NCI-H2227 treated with DMSO at 0.1 percent for 48 hours (cell line): ENCODE measurements around the gene CDH24.

Experiments used
- DNase-seq: peaks from one replicate; lab custom pipeline; 2025; lab: John Stamatoyannopoulos, UW

Gene CDH24

DNA sequence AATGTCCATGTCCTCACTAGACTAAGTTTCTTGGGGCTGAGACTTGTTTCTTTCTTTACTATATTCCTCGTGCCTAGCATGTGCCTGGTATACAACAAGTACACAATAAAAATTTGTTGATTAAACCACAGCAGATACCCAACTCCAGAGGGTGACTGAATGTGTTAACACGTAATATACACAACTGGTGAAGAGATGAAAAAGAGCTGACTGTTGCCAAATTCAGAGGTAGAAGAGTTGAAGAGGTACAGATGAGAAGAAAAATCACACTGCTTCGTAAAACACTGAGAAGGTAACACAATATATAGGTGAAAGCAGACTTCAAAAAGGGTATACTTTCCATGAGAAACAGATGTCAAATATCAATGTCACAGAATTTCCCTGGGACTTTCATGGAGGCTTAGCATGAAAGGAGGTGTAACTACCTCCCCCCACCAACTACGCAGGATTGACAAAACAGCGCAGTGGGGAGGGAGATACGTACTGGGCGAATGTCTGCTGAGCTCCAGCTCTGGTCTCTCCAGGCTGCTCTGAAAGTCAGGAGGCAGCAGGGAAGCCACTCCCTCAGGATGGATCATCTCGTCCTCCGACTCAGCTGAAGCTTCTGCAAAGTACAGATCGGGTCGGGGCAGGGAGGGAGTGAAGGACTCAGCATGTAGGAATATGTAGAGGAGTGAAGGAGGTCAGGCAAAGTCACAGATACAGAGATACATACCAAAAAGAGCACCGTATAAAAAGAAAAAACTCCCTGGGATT is 32.4 kb upstream of the CDH24 start:
- no peak for DNase-seq

DNA sequence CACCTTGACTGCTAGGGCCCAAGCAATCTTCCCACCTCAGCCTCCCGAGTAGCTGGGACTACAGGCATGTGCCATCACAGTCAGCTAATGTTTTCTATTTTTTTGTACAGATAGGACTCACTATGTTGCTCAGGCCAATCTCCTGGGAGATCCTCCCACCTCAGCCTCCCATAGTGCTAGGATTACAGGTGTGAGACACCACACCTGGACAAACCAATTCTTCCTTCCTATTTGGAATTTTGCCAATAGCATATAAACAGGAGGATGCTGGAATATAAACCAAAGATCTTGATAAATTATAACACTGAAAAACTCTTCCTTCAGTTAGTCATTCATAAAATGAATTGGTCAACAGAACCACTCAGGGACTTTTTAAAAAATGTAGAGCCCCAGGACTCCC is 29.2 kb upstream of the CDH24 start:
- no peak for DNase-seq

DNA sequence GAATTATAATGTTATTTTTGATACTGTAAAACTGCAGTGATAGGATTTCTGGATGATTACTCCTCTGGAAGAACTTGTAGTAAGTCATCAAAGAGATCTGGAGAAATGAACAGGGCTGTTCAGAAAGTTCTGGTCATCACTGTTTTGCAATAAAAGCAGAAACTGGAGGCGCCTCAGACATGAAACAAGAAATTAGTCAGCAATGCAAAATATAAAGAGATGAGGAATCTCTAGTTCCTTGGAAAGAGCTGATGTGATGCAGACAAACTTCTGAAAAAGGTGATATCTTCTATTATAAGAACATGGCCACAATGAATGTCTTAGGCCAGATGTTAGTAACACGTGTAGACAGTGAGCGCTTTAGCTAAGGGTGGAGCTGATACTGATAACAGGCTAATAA is 28.1 kb upstream of the CDH24 start:
- no peak for DNase-seq

DNA sequence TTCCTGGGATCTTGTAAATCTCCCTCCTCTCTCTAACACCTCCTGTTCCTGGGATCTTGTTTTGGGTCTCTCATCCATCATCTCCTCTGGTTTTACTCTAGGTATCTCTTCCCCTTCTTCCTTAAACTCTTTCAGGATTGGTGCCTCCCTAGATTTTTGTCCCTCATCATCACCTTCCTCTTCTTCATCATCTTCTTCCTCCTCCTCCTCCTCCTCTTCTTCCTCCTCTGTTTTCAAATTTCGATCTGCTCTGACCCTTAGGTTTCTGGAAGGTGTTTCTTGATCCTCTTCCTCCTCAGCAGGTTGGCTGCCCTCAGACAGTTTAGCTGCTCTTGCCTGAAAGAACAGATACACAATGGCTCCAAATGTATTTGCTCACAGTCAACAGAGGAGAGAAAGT is 23.2 kb upstream of the CDH24 start:
- DNase-seq, result no peak

DNA sequence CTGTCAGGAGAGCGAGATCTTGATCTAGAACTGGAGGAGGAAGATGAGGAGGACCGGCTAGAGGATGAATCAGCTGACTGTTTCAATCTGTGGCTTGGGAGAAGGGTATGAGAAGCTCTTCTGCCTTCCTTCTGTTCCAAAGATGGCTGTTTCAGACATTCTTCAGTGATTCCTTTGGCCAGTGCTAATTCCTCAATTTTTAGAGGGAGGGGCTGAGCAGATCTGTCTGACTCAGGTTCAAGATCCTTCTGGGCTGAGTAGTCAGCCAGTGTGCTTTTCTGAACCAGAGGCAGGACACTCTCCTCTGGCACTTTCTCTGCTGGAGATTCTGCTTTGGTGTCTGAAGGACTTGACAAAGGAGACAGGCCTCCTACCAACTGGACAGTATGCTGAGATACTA is 22.4 kb upstream of the CDH24 start:
- DNase-seq, result no peak

DNA sequence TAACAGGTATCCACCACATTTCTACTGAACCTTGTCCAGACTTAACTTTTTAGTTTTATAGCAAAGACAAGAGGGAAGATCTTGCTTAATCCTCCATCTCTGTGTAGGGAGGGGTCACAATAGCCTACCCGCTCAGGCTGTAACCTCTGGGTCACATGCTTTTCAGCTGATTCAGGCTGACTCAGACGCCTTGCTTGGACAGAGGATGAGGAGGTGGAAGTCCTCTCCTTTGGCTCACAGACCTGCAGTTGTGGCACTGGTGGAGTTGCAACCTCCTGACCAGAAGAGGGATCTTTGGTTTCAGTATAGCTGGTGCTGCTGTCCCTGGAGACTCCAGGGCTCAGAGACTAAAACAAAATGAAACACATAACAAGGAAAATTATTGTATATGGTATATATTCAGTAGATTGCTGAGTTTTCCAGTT is 21.4 kb upstream of the CDH24 start:
- DNase-seq, result no peak

DNA sequence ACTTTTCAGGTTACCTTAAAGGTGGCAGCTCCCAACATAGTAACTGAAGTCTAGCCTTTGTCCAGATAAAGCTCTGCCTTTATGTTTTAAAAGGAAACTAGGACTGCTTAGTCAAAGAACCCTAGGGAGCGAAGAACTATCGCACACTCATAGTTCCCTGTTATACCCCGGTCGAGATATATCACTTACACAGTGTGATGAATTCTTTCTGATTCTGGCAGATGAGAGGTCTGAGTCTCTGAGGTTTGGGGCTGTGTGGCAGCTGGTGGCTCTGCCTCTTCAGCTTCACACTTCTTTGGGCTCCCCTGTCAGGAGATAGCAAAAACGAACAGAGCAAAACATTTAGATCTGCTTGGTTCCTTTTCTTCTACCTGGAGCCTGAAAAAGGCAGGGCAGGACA is 20.6 kb upstream of the CDH24 start:
- DNase-seq, result no peak

DNA sequence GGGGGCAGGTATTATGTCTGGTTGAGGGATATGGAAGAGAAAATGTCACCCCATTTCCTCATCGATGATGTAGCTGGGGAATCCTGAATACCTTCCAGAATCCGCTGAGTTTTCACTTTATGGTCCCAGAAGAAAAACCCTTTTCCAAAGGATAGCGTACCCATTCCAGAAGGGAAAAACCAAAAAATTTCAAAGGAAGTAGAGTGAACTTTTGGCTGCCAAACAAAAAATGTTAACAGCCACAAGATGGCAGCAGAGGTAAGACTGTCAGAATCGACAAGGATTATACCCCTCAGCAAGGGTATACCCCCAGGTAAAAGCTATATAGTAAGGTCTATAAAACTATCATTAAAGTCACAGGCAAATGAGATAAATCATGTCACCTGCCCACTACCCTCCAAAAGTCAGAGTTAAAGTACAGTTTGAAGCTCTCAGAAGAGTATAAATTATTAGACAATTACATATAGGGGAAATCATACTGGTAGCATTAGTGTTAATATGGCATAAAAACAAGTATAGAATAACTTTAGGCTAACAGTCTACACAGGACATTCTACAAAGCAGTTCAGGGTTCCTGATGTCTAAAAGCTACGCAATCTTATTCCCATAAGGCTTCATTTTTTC is 19.6 kb upstream of the CDH24 start:
- DNase-seq, result no peak

DNA sequence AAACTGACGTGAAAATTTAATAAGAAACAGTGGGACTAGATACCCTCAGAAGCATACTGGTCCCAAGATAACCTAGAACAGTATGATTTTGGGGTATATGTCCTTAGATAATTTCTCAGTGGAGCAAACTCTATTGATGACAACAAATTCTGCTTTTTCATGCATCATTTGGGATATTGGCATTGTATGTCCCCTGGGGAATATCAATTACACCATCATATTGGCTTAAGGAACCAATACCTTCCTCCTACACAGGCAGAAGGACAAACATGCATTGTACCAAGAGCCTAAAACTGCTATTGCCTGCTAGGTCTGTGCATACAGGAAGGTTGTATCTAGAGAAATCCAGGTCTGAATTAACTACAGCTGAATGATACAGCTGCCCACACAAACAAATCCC is 17.6 kb upstream of the CDH24 start:
- DNase-seq, result no peak

DNA sequence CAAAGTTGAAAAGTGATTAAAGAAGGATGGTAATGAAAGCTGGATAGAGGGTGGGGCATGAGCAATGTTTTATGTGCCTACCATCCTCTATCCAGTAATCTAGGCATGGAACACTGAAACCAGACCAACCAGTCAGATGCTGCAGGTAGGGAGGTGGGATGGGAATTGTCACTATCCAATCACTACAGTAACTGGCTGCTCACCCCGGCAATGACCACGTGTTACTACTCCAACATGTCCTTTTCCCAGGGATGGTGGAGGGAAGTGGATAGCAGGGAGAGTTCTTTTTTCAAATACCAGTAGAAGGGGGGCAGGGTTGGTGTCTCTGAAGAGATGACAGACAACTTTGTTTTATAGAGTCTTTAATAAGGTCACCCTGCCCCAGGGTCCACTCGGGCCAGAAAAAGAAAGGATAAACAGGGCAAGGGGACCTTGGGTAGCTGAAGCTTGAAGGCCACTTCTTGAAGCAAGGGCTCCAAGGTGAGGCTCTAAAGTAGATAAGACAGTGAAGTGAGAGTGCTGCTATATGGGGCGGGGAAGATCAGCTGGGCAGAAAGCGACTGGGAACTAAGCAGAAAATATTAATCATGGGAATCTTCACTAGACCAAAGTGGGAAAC is 14.7 kb upstream of the CDH24 start:
- DNase-seq, result no peak

DNA sequence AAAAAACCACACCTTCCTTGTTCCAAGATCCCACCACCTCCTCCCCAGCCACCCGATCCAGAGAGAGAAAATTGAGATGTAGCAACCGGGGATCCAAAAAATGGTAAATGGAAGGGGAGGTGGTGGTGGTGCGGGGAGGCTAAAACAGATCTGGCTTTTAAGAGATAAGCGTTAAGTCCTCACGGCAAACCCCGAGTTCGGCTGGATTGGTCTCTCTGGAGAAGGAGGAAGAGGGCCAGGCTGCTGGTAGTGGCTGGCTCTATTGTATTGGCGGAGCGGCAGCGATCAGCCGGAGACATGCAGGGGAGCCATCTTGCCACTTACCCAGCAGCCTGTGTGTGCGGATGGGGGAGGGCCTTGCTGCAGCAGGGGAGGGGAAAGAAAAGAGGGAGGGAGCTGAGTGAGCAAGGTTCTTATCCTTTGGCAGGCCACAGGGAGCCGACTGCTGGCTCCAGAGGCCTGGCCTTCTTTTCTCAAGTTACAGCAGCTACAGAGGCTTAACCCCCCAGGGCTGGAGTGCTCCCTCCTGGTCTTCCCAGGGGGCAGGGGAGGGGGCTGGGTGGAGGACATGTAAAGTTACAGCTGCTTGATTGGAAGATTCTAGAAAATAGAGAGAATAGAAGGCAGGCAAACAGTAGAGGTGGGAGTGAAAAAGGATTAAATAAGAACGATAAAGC is 14.1 kb upstream of the CDH24 start:
- no peak for DNase-seq

DNA sequence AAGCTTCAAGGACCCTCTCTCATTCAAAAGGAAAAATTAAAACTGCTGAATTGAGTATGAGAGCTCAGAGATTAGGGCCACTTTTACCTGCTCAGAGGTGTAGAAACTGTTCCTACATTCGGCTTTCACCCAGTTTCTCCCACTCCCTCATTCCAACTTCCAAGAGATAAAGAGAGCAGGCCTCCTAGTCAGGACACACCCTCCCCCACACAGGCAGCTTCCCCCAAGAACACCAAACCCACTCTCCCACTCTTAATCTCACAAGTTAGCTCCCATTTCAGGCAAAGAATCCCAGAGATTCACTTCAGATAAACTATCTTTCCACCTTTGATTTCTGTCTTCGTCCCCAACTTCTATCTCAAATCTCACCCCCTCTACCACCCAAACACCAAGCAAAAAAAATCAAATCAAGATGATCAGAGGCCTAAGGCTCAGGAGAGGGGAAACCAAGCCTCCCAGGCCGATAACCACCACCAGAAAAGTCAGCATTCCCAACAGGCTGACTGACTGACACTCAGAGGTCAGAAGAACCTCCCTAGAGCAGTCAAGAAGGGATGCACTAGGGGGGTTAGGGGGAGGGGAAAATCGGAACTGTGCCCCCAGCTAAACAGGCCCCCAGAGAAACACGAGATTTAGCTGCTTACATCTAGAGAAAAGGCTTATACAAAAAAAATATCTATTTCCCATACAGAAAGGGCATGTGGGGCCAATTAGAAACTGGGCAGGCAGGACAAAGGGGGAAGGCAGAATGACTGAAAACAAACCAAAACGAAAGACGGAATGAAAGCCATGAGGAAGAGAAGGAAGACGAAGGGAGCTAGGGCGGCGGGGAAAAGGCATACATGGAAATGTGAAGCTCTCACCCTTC is 13.2 kb upstream of the CDH24 start:
- DNase-seq, result no peak

DNA sequence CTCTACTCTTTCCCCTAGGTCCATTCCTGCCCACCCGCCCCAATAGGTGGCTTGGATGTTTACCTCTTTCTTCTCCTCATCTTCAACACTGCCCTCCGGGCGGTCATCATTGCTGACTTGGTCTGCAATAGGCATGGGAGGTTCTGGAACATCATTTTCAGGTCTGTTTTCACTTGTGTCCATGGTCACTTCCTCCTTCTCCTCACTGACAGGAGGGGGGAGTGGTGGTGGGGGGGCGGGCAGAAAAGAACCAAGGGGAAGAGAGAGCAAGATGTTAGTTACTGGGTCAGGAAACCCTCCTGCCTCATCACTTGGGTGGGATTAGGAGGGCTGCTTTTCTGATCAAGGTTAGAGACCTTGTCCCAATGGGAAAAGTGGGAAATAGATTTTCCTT is 12.1 kb upstream of the CDH24 start:
- DNase-seq, result no peak

DNA sequence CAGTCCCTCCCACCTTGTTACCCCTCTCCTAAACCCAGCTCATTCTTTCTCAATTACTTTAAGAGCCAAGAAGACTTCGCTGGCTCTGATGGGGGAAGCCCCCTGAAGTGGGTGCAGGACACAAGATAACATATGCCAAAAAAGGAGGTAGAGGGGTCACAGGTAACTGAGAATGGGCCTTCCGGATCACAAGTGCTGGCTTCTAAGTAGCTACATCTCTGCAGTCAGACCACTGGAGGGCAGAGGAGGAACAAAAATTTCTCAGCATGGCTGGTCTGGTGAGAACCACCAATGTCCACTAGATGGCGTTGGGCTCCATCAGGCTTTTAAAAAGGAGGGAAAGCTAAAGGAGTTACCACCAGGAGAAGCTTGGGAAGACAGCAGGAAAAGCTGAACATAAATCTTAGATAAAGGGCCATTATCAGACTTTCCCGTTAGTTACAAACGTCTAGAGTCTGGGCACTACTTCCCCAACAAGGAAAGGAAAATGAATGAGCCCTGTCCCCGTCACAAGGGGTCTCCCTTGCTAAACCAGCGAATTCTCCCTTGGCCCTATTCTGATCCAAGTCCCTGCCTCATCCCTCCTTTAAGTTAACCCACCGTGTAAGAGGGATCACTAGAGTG is 11.6 kb upstream of the CDH24 start:
- DNase-seq, result no peak

DNA sequence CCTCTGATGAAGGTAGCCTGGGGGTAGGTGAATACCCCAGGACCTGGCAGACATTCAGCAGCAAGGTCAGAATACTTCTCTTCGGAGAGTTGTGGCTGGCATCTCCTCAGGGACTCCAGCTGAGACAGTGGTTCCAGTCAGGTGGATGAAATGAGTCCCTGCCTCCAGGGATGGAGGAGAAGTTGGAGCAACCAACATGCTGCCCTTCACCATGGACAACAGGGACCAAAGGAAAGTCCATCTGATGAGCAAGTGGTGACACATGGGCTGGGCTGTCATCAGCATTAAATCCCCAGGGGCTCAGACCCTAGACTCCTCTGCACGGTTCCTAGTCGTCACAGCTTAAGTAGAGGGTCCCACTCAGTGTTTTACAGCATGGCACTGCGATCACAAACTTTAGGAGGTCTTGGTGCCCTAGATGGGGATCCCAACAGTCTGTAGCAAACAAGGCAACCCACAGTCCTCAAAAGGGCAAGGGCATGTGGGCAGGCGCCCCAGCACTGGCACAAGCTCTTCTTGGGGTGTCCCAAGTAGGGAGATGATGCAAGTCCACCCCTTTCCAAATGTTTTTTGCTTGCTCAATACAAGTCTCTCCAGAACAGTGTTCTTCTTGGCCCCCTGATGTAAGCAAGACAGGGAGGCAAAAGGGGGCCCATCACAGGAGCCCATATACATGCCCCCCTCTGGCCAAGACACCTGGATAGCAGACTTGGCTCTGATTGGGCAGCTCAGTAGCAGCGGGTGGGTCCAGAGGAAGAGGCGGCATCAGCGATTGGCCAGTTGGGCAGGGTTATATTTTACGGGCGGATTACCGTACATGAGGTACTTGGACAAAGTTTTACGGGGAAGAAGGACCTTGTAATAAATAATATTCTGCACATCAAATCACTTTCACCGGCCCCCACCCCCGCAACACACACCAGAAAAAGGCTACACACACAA is 10.8 kb upstream of the CDH24 start:
- no peak for DNase-seq

DNA sequence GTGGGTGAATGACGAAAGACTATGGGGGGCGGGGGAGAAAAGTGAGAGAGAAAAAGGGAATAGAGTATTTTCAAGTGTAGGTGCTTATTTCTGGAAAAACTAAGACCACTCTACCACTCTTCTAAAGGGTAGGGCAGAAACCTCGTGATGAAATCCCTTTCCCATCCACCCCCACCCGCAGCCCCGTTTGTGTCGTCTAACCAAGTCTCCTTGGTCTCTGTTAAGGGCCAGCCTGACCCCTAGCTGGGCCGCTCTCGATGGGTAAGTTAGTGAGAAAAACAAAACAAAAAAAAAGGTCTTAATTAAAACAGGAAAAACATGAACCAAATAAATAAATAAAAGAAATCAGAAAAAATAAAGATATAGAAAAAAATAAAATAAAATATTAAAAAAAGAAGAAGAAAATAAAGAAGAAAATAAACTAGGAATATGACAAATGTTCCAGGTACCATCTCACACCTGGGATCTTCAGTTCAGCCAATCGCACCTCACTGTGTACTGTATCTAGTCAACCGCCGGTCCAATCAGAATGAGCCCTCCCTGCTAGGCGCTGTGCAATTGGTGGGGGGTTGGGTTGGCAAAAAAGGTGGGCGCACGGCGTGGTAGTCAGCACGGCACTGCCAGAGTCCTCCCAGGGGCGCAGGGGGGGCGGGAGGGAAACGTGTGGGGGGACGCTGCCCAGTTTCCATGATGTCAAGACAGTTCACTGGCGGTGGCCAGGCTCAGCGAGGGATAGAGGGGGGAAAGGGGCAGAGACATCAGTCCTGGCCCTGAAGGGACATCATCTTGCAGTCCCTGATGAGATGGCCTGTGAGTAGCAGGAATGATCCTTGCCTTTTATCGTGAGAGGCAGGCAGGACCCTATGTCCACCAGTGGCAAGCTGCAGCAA is 9.8 kb upstream of the CDH24 start:
- no peak for DNase-seq

DNA sequence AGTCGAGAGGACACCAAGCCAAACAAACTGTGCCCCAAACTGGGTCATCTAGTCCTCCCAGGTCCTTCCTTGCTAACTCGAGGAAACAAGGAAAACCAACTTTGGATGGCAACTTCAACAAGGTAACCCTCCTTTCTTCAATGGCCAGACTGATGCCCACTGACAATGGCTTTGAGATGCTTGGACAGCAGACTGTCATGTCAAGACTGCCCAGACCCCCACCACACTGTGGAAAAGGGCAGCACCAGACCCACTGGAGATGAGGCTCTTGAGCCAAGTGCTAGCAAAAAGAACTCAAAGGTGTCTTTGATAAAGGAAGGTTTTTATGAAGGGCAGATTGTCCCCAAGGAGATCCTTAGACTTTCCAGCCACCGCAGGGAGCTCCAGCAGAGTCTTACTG is 9.0 kb upstream of the CDH24 start:
- no peak for DNase-seq

DNA sequence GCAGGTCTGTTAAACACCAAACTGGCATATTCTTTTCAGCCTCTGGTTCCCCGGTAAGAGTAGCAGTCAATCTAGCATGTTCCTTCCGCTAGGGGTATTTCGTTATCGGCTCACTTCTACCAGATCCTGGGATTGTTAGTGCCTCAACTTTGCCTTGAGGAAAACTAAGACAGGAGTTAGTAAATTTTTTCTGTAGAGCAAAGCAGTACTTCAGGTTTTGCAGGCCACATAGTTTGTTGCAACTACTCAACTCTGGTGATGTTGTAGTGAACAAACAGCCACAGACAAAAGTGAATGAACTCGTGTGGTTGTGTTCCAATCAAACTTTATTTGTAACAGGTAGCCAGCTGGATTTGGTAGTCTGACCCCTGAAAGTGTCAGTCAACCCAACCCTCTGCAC is 6.3 kb upstream of the CDH24 start:
- no peak for DNase-seq

DNA sequence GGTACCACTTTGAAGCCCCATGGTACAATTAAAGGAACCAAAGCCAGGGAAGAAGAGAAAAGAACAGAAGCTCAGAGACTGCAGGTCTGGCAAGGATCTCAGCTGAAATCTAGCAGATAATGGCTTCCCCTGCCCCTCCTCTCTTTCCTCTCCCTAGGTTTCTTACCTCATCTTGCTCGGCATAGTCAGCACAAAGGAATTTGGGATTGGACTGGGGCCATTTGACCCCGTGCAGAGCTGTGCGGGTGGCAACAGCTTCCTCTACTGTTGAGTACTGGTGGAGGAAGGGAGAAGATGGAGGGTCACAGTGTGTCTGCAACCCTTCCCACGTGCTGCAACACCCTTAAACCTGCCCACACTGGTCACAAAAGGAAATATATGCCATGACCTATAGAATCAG is 4.7 kb upstream of the CDH24 start:
- no peak for DNase-seq
